Fibroblast of skin of right biceps (primary cell): ENCODE measurements around the gene SSTR3.
A peak's percentile ranks its signal among the peaks of the same experiment; 100 is the strongest.

ENCODE experiments used
- DNase-seq: peaks from one replicate; pipeline ENCODE4 v3.0.0-alpha.2; 2013

Gene SSTR3

GRCh38 chr22:37193629-37194191 is 18.6 kb downstream of the SSTR3 start:
- peak; percentile 48 for DNase-seq

- DNase-seq = no peak
Measured at GRCh38 chr22:37192741-37193140, 19.5 kb downstream of the SSTR3 start.

- no peak for DNase-seq
Measured at GRCh38 chr22:37192204-37192603, 20.1 kb downstream of the SSTR3 start.

- no peak for DNase-seq
Measured at GRCh38 chr22:37190262-37190780, 22.0 kb downstream of the SSTR3 start.

GRCh38 chr22:37188901-37189466 is 23.3 kb downstream of the SSTR3 start:
- peak; percentile 68 for DNase-seq

- DNase-seq = peak; percentile 74
Measured at GRCh38 chr22:37187891-37188761, 24.2 kb downstream of the SSTR3 start, which contains the start of gene C1QTNF6. Gene C1QTNF6 (minus strand): TSS chr22:37188247. CDS start chr22:37188213, 34 bp downstream.

GRCh38 chr22:37187552-37187890 is 24.8 kb downstream of the SSTR3 start:
- DNase-seq = peak; percentile 79

- DNase-seq = peak; percentile 47
Measured at GRCh38 chr22:37186997-37187522, 25.2 kb downstream of the SSTR3 start.

- DNase-seq = peak; percentile 87
Measured at GRCh38 chr22:37186228-37186996, 25.9 kb downstream of the SSTR3 start.

- DNase-seq = no peak
Measured at GRCh38 chr22:37185646-37186227, 26.5 kb downstream of the SSTR3 start.

- DNase-seq = no peak
Measured at GRCh38 chr22:37184816-37185541, 27.3 kb downstream of the SSTR3 start.

GRCh38 chr22:37184380-37184755 is 27.9 kb downstream of the SSTR3 start:
- no peak for DNase-seq

GRCh38 chr22:37183432-37184379 is 28.6 kb downstream of the SSTR3 start:
- no peak for DNase-seq

GRCh38 chr22:37182949-37183245 is 29.4 kb downstream of the SSTR3 start:
- DNase-seq = no peak

GRCh38 chr22:37182101-37182948 is 30.0 kb downstream of the SSTR3 start:
- DNase-seq = no peak

- DNase-seq = no peak
Measured at GRCh38 chr22:37181681-37182080, 30.6 kb downstream of the SSTR3 start.

GRCh38 chr22:37180531-37181231 is 31.6 kb downstream of the SSTR3 start:
- DNase-seq = no peak

GRCh38 chr22:37179622-37180420 is 32.5 kb downstream of the SSTR3 start:
- DNase-seq = no peak
